Heart right ventricle (tissue), 16 donors: ENCODE data around the gene MGLL. TPM values are rescaled to one million over a fixed set of nuclear protein-coding genes. Genes with fewer than 3 reads are reported as not detected.

ENCODE experiments used
- ATAC-seq, 8 donors: fragments of 200-7000 bp; cut with Tn5 transposase; one replicate each; pipeline ENCODE4 v1.9.1; 2020; ENCODE audit warnings: mild to moderate bottlenecking in 8 of 8, moderate library complexity in 8 of 8, moderate number of reproducible peaks in 1 of 8
- DNase-seq, 2 donors: peaks; one replicate each; pipeline ENCODE4 v3.0.0-alpha.2; 2020
- H3K27ac ChIP-seq, 10 donors: fragments of 200-600 bp; sonication (generic) in 2 of 10; one replicate each; pipeline versions ENCODE4 v1.5.0 to v1.8.0; 2020 to 2022; ENCODE audit warnings: mild to moderate bottlenecking in 3 of 10
- H3K27me3 ChIP-seq, 7 donors: fragments of 200-600 bp; one replicate each; pipeline ENCODE4 v1.8.0; 2021 to 2022; ENCODE audit warnings: mild to moderate bottlenecking in 2 of 7
- H3K36me3 ChIP-seq, 9 donors: fragments of 200-600 bp; sonication (generic) in 1 of 9; one replicate each; pipeline versions ENCODE4 v1.5.0 to v1.8.0; 2020 to 2022; ENCODE audit warnings: mild to moderate bottlenecking in 2 of 9
- H3K4me1 ChIP-seq, 9 donors: fragments of 200-600 bp; sonication (generic) in 1 of 9; one replicate each; pipeline versions ENCODE4 v1.5.0 to v1.8.0; 2020 to 2022; ENCODE audit warnings: mild to moderate bottlenecking in 4 of 9
- H3K4me3 ChIP-seq, 10 donors: fragments of 200-600 bp; sonication (generic) in 2 of 10; one replicate each; pipeline versions ENCODE4 v1.5.0 to v1.8.0; 2020 to 2022; ENCODE audit warnings: mild to moderate bottlenecking in 7 of 10, moderate library complexity in 2 of 10
- H3K9me3 ChIP-seq, 11 donors: fragments of 200-600 bp in 10 of 11; sonication (generic) in 2 of 11; one replicate each; pipeline versions ENCODE4 v1.5.0 to v1.8.0; 2013 to 2022; ENCODE audit warnings: mild to moderate bottlenecking in 2 of 11, control low read depth in 1 of 11, moderate library complexity in 1 of 11
- WGBS, 2 donors: extraction: QIAGEN DNeasy Blood & Tissue Kit; methylation state at CpG; one replicate each; pipeline ENCODE4 v1.1.7; 2013; ENCODE audit warnings: inconsistent platforms in 1 of 2; 5-methylcytosine and 5-hydroxymethylcytosine counted together
- intact Hi-C, 10 donors: fragments of 100-400 bp; cut with DNase I; formaldehyde crosslinking; loops; one replicate each; pipeline versions ENCODE4 v1.11.1 to v1.14.2; 2022
- polyA plus RNA-seq, 2 donors: library from polyadenylated mRNA; stranded (reverse); fragments of 200-250 nt; gene quantifications; one replicate each; pipeline ENCODE4 v1.2.3, GENCODE V29; 2013
- total RNA-seq, 10 donors: library from RNA; stranded (reverse); fragmentation: NEBNext Ultra II Directional in 3 of 10; extraction: Animal tissue kit (Norgen Biotek cat#: 25700) in 3 of 10; gene quantifications; one replicate each; pipeline versions ENCODE4 v1.2.1 to v1.2.4, GENCODE V29; 2021 to 2023
- TF ChIP-seq, protein P1 (sequence below), 9 donors: fragments of 200-600 bp; sonication (generic) in 2 of 9; IDR thresholded peaks; one replicate each; pipeline versions ENCODE4 v1.5.0 to v1.8.0; 2021 to 2022; ENCODE audit warnings: antibody characterized with exemption in 9 of 9, mild to moderate bottlenecking in 5 of 9, moderate library complexity in 1 of 9
- donor health status: Arrhythmogenic right ventricular cardiomyopathy.
- donor health status: ischemic (EF 13 %, LVEDD 7.1; RV severe dilation, severe dysfunction).
- donor health status: healthy with polysubstance abuse.
- donor health status: DM: no; HTN: yes; CAD: no.
- donor health status: DM: no; HTN: no; CAD: no.
- donor health status: ischemic (EF 25% LVEDD 6.9; RV normal size, moderate dysfunction).
- donor health status: ischemic (EF 25% LVEDD 5.7; RV mildly dilated, moderate dysfunction).
- donor health status: healthy.
- donor health status: DM: yes; HTN: yes; CAD: no.
- donor health status: Ischemic cardiomyopathy.
- donor health status: ischemic (EF 35%, LVEDD 5.7; RV mildly dilated, moderate dysfunction).
- donor health status: nonischemic (EF 11% LVEDD 7.7; RV severe dilation, severe dysfunction).
- donor health status: DM: yes; HTN: yes; CAD: no.
- donor health status: PGD.
- donor health status: ischemic (EF 29% LVEDD 5.4; RV normal size, mild dysfunction).
- donor health status: nonischemic (EF 23%, LVEDD 6.1; RV moderate dilation, normal function).

Gene MGLL
- total and polyA plus RNA-seq, 12 donors: 35.7 to 103 (median 65.2) TPM

DNA sequence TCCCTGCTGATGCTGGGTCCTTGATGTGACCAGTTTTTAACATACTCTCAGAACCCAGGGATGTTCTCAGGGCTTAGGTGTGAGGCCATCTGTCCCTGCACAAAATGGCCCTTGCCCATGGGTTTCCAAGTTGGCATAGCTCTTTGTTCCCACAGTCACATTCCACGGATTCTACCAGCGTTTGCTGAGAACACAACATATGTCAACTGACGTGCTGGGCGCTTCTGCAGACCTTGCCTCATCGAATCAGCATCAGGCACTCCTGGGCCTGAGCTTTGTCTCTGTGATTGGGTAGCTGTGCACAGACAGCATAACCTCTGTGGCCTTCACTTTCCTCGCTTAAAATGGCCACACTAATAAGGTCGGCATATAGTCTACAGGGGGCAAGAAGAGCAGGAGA lies 69.0 kb downstream of the MGLL start:
- Histone ChIP-seq H3K4me1 (peaks cover 16 to 75% (median 37%) of the 10 kb centered on the region in 9 donors), H3K9me3 (no peaks in the 10 kb centered on the region), H3K36me3 (peaks cover 0 to 35% (median 0%) of the 10 kb centered on the region in 9 donors), H3K27ac (peak overlapping the region in 4 of 10 donors; percentile 19 to 60 (median 44)), H3K27me3 (no peaks in the 10 kb centered on the region), H3K4me3 (no peak overlapping the region)
- WGBS, 2 donors: 86 to 90% methylated on average over 7 of the region's 7 CpGs
- intact Hi-C loops: loop anchor here in 1 of 10 donors (10.0 kb wide), 1 partner anchor 61 kb away; no protein-coding TSS in a partner anchor
- no peak for DNase-seq
- TF ChIP-seq, protein P1, sequence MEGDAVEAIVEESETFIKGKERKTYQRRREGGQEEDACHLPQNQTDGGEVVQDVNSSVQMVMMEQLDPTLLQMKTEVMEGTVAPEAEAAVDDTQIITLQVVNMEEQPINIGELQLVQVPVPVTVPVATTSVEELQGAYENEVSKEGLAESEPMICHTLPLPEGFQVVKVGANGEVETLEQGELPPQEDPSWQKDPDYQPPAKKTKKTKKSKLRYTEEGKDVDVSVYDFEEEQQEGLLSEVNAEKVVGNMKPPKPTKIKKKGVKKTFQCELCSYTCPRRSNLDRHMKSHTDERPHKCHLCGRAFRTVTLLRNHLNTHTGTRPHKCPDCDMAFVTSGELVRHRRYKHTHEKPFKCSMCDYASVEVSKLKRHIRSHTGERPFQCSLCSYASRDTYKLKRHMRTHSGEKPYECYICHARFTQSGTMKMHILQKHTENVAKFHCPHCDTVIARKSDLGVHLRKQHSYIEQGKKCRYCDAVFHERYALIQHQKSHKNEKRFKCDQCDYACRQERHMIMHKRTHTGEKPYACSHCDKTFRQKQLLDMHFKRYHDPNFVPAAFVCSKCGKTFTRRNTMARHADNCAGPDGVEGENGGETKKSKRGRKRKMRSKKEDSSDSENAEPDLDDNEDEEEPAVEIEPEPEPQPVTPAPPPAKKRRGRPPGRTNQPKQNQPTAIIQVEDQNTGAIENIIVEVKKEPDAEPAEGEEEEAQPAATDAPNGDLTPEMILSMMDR (IDR thresholded peaks at IDR 0.05): no peak
- ATAC-seq: no peak

DNA sequence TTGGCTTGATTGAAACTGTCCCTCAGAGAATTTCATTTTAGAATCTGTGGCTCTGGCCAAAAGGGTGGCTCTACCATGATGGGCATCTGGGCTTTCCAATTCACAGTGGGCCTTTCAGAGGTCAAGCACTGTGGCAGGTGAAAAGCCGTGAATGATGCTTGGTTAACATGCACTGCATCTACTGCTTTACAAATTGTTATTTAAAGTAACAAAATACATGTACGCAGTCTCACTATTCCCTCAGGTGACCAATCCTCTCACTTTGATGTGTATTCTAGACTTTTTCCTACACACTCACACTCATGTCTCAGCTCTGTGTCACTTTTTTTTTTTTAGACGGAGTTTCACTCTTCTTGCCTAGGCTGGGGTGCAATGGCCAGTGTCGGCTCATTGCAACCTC lies 70.5 kb downstream of the MGLL start:
- H3K27me3 ChIP-seq: no peaks in the 10 kb centered on the region
- H3K4me3 ChIP-seq: no peak overlapping the region
- peaks cover 0 to 35% (median 0%) of the 10 kb centered on the region in 9 donors for H3K36me3 ChIP-seq
- H3K4me1 ChIP-seq: peaks cover 21 to 90% (median 53%) of the 10 kb centered on the region in 9 donors
- intact Hi-C loops: loop anchor here in 1 of 10 donors (10.0 kb wide), 1 partner anchor 63 kb away; no protein-coding TSS in a partner anchor
- no peaks in the 10 kb centered on the region for H3K9me3 ChIP-seq
- peak overlapping the region in 5 of 10 donors; percentile 4 to 84 (median 44) for H3K27ac ChIP-seq
- WGBS, 2 donors: 92 to 95% methylated on average over 4 of the region's 4 CpGs
- ATAC-seq (no peak), DNase-seq (no peak)
- TF ChIP-seq, protein P1 (IDR thresholded peaks at IDR 0.05): no peak

GRCh38 chr3:127751163-127751621 lies 71.1 kb downstream of the MGLL start:
- Histone ChIP-seq H3K27me3 (no peaks in the 10 kb centered on the region), H3K4me3 (no peak overlapping the region), H3K27ac (peak overlapping the region in 6 of 10 donors; percentile 4 to 94 (median 84)), H3K9me3 (no peaks in the 10 kb centered on the region), H3K4me1 (peaks cover 21 to 95% (median 59%) of the 10 kb centered on the region in 9 donors), H3K36me3 (peaks cover 0 to 35% (median 0%) of the 10 kb centered on the region in 9 donors)
- DNase-seq (no peak), ATAC-seq (no peak)
- intact Hi-C loops: loop anchor here in 1 of 10 donors (10.0 kb wide), 1 partner anchor 64 kb away; no protein-coding TSS in a partner anchor
- 90 to 94% methylated on average over 8 of the region's 8 CpGs for WGBS, 2 donors
- TF ChIP-seq, protein P1 (IDR thresholded peaks at IDR 0.05): no peak

- Histone ChIP-seq H3K36me3 (peaks cover 0 to 30% (median 0%) of the 10 kb centered on the region in 9 donors), H3K4me3 (no peak overlapping the region), H3K27ac (peak overlapping the region; percentile 31 to 94 (median 84)), H3K27me3 (no peaks in the 10 kb centered on the region), H3K9me3 (no peaks in the 10 kb centered on the region), H3K4me1 (peaks cover 21 to 95% (median 66%) of the 10 kb centered on the region in 9 donors)
- 68 to 77% methylated on average over 12 of the region's 12 CpGs for WGBS, 2 donors
- DNase-seq: no peak
- TF ChIP-seq, protein P1 (IDR thresholded peaks at IDR 0.05): no peak
- intact Hi-C loops: loop anchor here in 1 of 10 donors (10.0 kb wide), 1 partner anchor 64 kb away; no protein-coding TSS in a partner anchor
- ATAC-seq: no peak
Measured at GRCh38 chr3:127750226-127751031, 71.9 kb downstream of the MGLL start.
